NCI-H82 treated with DMSO at 0.1 percent for 48 hours (cell line): ENCODE data around the gene APBA1.
"Not testable (repeated sequence)": the region's sequence is repeated elsewhere in the genome, so short reads cannot be mapped to it uniquely, and the experiment has no call there.

Experiments
- DNase-seq: peaks from one replicate; lab custom pipeline; 2025; ENCODE audit not compliant: unreplicated experiment; lab: John Stamatoyannopoulos, UW

The APBA1 gene

DNA sequence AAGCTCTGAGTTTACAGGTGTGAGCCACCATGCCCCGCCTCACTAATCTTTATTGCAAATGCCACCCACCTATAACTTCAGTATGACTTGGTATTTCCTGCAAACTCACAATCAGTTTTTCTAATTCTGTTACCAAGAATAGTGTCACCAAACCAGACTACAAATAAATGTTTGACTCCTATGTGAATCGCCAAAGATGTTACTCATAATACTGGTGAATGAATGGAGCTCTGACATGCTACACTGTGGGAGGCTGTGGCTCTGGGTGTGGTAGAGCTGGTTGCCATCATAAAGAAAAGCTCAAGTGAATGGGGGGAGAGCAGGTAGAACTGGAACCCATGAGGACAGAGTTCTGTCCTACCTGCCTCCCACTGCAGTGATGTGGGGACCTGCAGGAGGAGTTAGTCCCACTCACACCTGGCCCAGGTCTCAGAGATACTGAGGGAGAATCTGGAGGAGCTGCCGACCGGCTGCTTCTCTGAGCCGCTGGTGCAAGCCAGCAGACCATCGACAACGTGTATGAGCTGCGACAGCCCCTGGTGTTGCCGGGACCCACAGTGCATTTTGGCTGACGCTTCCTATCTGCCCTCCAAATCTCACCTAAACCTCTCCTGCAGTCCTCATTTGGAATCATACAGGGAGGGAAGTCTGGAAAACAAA lies 251.4 kb downstream of the APBA1 start:
- no peak for DNase-seq

DNA sequence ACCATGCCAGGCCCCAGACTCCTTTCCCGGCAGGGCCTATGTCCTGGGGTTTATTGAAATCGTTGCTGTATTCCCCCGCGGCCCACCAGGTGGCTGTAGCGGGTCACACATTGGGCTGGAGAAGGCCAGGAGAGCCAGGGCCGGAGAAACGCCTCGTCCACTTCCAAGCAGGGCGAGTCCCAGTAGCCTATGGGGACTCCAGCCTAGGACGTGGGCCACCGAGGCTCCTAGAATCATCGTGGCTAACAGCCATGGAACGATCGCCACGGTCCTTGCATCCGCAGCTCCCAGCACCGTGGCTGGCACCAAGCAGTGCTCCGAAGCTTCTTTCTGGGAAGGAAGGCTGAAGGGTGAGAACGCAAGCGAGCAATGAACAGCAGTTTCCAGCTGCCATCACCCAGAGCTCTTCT lies 259.4 kb downstream of the APBA1 start:
- DNase-seq: no peak

DNA sequence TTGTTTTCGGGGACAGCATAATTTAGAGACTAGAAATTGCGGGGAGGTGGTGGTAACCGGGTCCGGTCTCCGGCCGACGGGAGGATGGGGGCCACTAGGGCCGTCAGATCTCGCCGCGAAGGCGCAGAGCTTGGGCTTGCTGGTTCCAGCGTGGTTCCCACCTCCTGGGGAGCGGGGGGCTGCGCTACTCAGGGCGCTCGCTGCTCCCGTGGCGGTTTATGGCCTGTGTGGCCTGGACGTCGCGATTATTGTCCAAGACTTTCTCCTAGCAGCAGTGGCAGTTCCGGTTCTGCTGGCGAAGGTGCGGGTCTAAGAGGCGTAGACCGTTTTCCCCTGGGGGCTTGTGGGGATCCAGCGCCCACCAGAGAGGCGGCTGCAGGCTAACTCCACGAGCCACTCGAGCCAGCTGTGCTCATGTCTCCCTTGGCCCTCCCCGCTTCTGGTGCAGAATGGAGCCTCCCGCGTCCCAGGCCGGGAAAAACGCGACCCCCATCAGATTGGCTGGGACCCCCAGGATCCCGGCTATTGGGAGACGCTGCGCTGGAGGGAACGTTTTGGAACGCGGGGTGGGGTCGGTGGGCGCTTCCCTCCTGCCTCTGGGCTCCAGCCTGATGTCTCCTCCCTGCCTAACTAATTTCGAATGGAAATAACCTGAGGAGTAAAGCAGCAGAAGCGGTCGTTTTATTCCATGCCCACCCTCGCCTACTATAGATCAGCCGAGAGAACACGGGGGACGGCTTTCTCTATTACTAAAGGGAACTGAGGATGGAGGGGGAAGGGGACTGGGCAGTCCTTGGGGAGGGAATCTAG lies 260.0 kb downstream of the APBA1 start:
- no peak for DNase-seq

DNA sequence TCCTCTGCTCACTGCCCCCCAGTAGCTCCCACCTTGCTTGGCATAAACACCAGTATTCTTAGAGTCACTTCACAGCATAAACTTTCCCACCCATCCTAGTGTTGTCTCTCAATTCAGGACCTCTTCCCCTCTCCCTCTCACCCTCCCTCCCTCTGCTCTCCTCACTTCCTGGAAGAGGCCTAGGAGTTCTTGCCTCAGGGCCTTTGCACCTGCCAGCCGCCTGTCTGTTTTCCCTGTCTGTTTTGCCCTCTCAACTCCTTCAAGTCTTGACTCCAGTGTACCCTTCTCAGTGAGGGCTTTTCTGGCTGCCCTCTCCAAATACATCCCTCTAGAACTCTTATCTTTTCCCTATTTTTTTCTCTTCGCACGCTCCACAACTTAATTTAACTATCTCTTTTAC lies 260.9 kb downstream of the APBA1 start:
- DNase-seq: no peak

DNA sequence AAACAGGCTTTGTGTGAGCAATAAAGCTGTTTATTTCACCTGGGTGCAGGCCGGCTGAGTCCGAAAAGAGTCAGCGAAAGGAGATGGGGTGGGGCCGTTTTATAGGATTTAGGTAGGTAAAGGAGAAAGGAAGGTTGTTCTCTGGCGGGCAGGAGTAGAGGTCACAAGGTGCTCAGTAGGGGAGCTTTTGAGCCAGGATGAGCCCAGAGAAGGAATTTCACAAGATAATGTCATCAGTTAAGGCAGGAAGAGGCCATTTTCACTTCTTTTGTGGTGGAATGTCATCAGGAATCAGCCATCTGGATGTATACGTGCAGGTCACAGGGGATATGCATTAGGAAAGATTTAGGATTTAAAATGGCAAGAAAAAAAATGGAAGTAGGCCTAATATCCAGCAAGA lies 262.2 kb downstream of the APBA1 start:
- not testable (repeated sequence) for DNase-seq

DNA sequence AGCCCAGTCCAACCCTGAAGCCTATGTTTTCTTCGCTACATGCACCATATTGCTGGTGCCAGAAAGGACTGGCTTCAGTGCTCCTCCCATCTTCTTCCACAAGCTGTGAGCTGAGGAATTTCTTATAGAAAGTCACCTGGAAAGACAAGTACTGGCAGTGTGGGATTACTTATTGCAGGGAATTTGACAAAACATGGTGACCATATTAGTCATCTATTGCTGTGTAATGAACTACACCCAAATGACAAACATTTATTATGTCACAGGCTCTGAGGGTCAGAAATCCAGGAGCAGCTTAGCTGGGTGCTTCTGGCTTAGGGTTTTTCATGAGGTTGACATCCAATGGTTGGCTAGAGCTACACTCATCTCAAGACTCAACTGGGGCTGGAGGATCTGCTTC lies 271.7 kb downstream of the APBA1 start:
- DNase-seq: no peak

DNA sequence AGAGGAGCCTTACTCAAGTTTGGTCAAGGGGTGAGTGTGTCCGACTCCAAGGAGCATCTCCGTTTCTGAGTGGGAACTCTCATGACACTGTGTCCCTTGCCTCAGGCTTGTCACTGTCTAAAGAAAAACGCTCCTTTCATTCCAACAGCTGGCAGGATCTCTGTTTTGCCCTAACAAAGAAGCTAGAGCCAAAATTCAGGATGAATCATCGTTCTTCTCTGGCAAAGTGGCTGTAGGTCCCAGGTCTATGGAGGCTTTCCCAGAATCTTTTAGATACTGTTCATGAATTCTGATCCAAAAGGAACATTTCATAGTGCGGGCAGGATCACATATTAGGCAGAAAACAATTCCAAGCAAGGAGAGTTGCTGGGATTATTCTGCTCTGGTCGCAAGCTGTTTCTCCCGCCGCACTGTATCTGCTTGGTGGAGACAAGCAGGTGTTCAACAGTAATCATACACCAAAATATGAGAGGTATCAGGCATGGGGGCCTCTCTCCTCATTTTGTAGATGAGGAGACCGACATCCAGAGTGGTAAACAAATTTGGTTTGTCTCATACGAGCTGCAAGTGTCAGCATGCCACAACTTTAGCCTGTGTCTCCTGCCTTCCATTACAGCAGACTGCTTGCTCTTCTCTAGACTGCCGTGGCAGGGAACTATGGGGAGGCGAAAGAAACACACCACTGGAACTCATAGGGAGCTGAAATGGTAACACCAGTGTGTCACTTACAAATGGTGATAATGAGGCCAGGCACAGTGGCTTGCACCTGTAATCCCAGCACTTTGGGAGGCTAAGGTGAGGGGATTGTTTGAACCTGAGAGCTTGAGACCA lies 274.6 kb downstream of the APBA1 start:
- no peak for DNase-seq

DNA sequence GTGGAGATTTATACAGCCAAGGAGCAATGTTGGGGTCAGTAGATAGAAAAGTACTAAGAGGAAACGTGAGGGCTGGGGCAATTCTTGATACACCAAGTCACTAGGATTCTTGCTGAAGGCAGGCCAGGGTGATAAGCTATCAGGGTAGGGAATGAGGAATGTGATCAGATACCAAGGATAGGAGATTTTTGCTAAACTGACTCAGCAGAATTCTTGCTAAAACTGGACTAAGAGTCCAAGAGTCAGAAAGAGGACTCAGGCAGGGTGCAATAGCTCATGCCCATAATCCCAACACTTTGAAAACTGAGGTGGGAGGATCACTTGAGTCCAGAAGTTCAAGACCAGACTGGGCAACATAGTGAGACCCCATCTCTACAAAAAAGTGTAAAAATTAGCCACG lies 275.4 kb downstream of the APBA1 start:
- no peak for DNase-seq

DNA sequence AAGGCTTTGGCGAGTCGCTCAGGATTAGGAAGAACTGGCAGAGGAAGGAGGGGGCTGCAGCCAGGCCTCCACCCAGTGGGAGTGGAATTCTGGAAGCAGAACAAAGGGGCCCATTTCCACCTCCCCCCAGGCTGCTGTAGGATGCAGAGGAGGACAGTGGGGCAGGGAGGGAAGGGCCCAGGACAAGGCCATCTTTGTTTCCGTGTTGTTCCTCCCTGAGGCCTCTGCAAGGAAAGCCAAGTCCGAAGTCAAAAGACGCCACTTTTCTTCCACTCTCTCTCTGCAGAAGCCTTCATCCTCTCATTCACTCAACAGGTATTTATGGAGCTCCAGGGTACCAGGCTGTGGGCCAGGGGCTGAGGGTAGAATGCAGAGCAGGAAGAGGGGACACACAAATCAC lies 276.5 kb downstream of the APBA1 start:
- no peak for DNase-seq

DNA sequence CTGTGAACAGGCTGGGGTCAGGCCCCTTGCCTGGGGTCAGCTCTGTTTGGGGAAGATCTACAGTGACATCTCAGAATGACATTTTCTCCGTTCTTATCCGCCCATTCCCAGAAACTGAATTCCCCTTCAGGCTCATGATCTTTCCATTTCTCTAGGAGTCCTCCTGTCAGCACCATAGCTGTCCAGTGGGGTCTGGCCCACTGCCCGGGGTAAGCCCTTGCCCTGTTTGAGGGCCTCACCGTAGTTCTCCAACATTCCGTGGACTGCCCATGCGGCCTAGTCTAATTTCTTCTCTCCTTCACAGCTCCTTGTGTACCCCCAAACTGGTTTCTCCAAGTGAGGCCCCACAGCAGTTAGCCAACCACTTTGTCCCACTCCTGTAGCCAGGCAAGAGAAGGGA lies 278.7 kb downstream of the APBA1 start:
- no peak for DNase-seq

DNA sequence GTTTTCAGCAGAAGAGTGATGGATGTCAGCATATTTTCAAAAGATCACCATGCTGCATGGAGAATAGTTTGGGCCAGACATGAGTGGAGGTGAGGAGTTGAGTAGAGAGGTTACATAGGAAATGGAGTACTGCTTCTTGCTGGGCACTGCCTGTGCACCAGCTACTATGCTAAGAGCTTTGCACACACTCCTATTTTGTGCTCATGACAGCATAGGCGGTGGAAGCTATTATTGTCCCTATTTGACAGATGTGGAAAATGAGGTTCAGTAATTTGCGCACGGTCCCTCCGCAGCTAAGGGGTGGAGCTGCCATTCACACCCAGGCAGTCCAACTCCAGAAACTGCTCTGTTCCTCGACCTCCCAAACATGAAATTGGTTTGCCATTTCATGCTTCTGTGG lies 279.3 kb downstream of the APBA1 start:
- DNase-seq: no peak

DNA sequence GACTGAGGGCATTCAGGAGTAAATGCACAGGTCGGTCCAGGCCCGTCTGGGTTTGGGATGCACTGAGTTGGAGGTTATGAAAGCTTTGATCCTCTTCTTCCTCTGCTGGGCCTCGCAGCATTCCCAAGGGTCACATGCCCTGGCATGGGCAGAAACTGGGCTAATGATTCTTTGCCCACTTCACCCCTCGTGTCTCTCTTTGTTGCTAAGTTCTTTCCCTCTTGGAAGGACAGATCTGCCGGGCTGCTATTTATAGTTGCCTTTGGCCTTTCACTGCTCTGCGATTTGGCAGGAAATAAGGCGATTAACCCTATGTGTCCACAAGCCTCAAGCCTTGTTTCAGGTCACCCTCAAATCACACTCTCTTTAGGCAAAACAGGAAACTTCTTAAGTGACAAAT lies 280.2 kb downstream of the APBA1 start:
- no peak for DNase-seq

DNA sequence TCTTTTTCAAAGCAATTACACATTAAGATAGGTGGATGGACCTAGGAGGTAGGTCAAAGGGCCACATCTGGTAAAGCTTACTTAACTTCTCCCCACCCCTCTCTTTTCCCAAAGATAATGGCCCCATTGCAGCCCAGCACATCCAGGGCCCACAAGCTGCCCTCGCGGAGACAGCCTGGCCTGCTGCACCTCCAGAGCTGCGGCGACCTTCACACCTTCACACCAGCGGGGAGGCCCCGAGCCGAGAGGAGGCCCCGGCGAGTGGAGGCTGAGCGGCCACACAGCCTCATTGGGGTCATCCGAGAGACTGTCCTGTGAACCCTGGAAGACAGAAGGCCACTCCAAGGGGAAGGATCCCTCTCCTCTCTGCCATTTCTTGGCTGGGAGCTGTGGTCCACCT lies 280.7 kb downstream of the APBA1 start:
- DNase-seq: no peak

DNA sequence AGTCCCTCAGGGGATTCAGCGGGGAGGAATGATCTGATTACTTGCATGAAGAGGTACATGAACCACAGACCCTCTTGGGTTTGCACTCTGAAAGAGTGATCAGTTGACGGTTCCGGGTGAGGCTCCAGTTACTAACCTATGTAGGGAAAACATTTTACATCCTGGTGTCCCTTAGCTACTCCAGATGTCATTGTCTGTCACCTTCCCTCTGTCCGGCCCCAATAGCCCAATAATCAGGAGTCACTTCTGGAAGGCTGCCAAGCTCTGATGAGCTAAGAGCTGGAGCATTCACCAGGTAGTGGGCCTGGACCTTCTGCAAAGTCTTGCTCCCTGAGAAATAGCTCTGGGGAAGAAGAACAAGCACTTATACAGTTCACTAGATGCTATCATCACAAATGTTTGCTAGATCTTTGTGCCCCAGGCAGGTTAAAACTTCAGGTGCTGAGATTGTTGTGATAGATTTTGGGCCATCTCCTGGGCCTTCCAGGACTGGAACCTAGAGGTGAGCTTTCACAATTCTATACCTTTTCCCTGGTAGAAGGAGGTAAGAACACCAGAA lies 282.7 kb downstream of the APBA1 start:
- DNase-seq: no peak

DNA sequence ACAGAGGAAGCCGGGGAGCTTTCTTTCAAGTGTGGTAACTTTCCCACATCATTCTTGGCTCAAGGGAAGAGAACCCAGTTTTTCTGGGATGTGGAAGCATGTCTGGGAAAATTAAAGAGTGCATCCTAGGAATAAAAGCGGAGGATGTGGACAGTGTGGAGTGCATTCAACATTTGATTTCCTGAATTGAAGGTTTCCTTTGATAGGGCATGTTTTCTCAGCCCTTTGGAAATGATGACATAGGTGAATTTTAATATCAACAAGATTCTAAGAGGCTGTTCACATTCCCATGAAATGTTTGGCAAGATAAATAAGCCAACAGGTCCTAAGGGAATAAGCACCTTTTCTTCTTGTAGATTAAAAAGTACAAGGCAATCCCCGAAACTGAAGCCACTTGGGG lies 283.6 kb downstream of the APBA1 start:
- DNase-seq: no peak

DNA sequence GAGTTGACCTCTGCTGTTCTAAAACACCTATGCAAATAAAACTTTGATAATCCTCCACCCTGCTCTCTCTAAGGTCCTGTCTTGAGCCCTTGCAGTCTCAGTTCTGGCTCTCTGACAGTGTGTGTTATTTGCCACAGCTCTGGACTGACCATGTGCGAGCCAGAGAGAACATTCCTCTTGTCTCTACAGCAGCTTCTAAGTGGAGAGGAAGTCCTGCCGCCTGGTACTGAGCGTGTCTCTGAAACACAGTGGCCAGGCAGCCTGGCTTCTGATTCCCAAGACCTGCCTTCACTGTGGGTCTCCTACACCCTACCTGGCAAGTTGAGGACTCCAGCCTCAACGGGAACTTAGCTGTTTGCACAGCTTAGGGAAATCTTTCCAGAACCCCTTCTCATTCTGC lies 285.5 kb downstream of the APBA1 start:
- no peak for DNase-seq

DNA sequence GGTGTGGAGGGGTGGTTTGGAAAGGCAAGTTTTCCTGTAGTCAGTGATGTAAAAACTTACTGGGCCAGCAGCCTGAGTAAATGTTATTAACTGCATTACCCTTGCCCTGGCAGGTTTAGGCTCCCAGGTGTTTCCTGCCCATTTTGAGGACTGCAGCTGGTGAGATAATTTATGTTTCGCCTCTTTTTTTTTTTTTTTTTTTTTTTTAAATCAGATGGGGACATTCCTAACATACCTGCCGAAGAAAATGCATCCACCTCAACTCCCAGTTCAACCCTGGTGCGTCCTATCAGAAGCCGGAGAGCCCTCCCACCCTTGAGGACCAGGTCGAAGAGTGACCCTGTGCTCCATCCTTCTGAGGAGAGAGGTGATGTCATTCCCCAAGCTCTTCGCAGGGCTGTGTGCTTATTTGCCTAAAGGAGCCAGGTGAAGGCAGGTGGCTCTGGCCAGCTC lies 286.6 kb downstream of the APBA1 start:
- no peak for DNase-seq

DNA sequence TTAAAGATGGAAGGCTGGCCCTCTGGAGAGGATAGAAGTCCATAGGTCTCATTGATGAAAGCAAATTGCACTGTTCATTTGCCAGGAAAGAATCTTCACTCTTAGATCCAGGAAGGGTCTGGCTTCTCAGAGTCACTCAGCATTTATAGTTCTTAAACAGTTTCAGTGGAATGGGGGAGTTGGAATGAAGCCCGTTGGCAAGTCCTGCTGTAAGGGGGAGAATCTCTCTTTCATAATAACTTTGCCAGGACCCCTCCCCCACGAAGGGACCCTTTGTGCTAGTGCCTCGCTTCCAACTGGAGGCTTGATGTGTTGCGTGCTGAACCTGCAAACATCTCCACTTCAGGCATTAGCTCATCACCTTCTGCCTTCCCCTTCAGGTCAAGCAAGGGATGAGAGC lies 290.0 kb downstream of the APBA1 start:
- DNase-seq: no peak

DNA sequence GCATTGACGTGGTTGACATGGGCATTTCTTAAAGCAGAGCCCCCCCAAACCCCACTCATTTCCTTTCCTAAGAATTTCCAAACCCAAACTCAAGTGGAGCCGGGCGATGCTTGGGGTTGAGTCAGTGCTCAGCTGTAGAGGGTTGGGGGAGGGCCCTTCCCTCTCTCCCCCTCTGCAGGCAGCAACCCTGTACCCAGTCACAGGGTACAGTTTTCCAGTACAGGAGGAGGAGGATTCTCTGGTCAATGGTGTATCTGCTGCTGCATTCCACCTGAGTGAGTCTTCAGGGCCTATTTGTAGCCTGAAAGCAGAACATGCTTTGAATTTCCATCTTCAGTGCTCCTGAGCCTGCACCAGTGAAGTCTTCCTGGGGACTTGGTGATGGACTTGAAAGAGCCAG lies 291.4 kb downstream of the APBA1 start:
- DNase-seq: no peak

DNA sequence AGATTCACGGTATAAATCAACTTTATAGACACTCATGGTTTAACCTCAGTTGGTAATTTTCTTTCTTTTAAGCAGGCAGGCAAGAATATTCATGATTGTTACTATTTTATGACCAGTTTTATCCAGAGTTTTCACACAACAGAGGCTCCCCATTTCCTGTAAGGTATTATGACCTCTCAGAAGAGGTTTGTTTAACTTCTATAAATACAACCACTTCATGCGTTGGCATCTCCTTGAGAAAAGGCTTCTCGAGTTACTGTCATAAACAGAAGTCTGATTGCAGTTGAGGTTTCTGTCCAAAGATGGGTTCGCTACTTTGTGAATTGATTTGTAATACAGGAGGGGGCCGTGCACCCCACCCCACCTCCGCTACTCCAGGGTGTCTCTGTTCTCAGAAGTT lies 291.9 kb downstream of the APBA1 start:
- DNase-seq: no peak

DNA sequence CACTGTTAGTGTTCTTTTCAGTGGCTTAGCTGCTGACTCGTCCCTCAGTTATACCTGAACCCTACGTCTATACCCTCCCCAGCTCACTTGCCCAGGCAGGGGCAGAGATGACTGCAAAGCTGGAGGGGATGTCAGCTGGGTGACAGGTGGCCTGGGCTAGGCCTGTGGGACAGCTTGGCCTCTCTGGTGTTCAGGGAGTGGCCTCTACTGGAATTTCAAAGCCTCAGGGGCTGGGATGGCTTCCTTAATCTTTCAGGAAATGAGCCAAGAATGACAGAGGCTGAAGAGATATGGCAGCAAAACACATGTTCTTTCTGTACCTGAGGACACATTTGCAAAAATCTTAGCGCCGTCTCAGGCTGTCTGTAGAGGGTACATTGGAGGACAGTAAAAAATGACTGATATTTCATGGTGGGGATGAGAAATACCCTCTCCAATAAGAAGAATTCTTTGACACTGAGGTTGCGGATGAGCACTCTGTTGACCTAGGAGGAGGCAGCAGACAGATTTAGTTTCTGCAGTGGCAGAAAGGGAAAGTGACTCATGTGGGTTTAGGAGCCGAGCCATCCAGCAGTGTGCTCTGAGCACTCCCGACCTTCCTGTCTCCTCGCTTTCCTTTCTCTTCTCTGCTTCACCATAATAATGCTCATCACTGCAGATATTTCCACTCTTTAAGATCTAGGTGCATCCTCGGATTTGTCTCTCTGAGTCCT lies 292.7 kb downstream of the APBA1 start:
- no peak for DNase-seq
